HUDEP-2 (cell line): ENCODE results near the gene TRAK2.

Experiments used
- DNase-seq, 76 experiments: peaks; one replicate each; lab custom pipeline; 2025; ENCODE audit not compliant: unreplicated experiment in 76 of 76; lab: John Stamatoyannopoulos, UW

The TRAK2 gene

GRCh38 chr2:201363857-201364560 is 87.2 kb downstream of the TRAK2 start:
- peak in 23 of 76 experiments; percentile 1 to 50 (median 16) for DNase-seq

GRCh38 chr2:201362396-201362795 is 88.9 kb downstream of the TRAK2 start:
- DNase-seq: no peak

GRCh38 chr2:201361078-201361733 is 90.1 kb downstream of the TRAK2 start:
- DNase-seq: no peak

GRCh38 chr2:201360256-201360655 is 91.0 kb downstream of the TRAK2 start:
- no peak for DNase-seq

GRCh38 chr2:201358684-201359083 is 92.6 kb downstream of the TRAK2 start:
- DNase-seq: no peak

- no peak for DNase-seq
These were observed 94.0 kb downstream of the TRAK2 start, which contains the start of gene FLACC1 for GRCh38 chr2:201357221-201357620. Gene FLACC1, minus strand, starts transcription at chr2:201357345. Its CDS starts 5,941 bp downstream, at chr2:201351404.

- DNase-seq: no peak
These were observed 98.1 kb downstream of the TRAK2 start for GRCh38 chr2:201353116-201353515.

GRCh38 chr2:201350879-201351278 is 100.4 kb downstream of the TRAK2 start:
- no peak for DNase-seq

- no peak for DNase-seq
These were observed 101.7 kb downstream of the TRAK2 start for GRCh38 chr2:201349601-201350000.

GRCh38 chr2:201348758-201349157 is 102.5 kb downstream of the TRAK2 start:
- no peak for DNase-seq

GRCh38 chr2:201347138-201347537 is 104.1 kb downstream of the TRAK2 start:
- no peak for DNase-seq

GRCh38 chr2:201345625-201346213 is 105.5 kb downstream of the TRAK2 start:
- no peak for DNase-seq

- DNase-seq: peak in 24 of 76 experiments; percentile 2 to 44 (median 11)
These were observed 106.4 kb downstream of the TRAK2 start for GRCh38 chr2:201344663-201345366.

GRCh38 chr2:201343559-201343958 is 107.7 kb downstream of the TRAK2 start:
- no peak for DNase-seq

- no peak for DNase-seq
These were observed 108.3 kb downstream of the TRAK2 start for GRCh38 chr2:201342923-201343322.

- no peak for DNase-seq
These were observed 121.8 kb downstream of the TRAK2 start for GRCh38 chr2:201329409-201329808.

GRCh38 chr2:201327678-201328077 is 123.6 kb downstream of the TRAK2 start:
- no peak for DNase-seq
